Measurements from ENCODE around the gene TENT5C. TPM values are rescaled to one million over a fixed set of nuclear protein-coding genes. Genes with fewer than 3 reads are reported as not detected.

The TENT5C gene
- total RNA-seq, 3 donors from 2014 or later, result 4.0 to 10.2 (median 10.2) TPM

DNA sequence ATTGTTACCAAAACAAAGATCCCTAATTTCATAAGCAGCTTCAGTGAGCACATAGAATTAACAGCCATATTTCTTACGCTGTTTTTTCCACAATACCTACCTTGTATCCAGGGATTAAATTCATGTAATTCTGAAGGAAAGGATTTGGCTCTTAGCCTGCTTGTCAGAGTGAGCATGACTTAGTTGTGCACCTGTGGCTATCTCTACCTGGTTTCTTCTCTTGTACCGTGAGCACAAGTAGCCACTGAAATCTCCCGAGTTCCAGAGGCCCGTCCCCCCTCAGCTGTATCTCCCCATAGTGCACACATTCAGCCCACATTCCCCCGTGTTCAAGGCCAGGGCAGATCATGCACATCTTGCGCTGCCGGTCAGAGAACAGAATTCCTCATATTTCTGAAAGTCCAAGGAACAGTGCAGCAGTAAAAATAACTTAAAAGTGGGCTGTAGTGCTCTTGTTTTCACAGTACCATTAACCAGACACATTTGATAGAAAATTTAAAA is 2.3 kb downstream of the TENT5C start:
- intact Hi-C loops (cut with DNase I; ENCODE audit: low total_unique reads), result no loop called here
- no peaks in the 10 kb centered on the region for H3K27me3 ChIP-seq
- TF ChIP-seq, protein P1, sequence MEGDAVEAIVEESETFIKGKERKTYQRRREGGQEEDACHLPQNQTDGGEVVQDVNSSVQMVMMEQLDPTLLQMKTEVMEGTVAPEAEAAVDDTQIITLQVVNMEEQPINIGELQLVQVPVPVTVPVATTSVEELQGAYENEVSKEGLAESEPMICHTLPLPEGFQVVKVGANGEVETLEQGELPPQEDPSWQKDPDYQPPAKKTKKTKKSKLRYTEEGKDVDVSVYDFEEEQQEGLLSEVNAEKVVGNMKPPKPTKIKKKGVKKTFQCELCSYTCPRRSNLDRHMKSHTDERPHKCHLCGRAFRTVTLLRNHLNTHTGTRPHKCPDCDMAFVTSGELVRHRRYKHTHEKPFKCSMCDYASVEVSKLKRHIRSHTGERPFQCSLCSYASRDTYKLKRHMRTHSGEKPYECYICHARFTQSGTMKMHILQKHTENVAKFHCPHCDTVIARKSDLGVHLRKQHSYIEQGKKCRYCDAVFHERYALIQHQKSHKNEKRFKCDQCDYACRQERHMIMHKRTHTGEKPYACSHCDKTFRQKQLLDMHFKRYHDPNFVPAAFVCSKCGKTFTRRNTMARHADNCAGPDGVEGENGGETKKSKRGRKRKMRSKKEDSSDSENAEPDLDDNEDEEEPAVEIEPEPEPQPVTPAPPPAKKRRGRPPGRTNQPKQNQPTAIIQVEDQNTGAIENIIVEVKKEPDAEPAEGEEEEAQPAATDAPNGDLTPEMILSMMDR (IDR thresholded peaks at IDR 0.05), result no peak
- TF ChIP-seq POLR2A (IDR thresholded peaks at IDR 0.05), result no peak
- H3K36me3 ChIP-seq, result no peaks in the 10 kb centered on the region
- peaks cover 0 to 6% of the 10 kb centered on the region in 2 donors for H3K4me1 ChIP-seq
- peak overlapping the region; percentile 44 to 97 for H3K27ac ChIP-seq
- H3K9me3 ChIP-seq, result no peaks in the 10 kb centered on the region
- peak overlapping the region in 2 of 3 donors; percentile 87 to 93 for H3K4me3 ChIP-seq
- DNase-seq (ENCODE audit: low spot score in 2 of 2), result no peak

DNA sequence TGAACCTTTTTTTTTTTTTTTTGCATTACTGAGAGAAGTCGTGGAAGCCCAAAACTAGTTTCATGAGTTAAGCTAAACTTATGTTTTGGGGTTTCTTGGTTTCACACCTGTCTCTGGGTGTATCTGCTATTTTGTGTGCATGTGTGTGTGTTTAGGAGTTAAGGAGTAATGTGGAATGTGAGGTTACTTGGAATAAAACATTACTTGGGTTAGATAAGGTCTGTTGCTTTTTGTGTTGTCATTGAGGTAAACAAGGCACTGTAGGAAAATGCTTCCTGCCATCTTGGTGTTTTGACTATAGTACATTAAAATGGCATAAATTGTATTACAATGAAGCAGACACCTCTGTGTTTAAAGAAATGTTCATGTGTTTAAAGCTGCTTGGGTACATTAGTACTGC is 2.9 kb downstream of the TENT5C start:
- Histone ChIP-seq H3K36me3 (no peaks in the 10 kb centered on the region), H3K4me3 (no peak overlapping the region), H3K27ac (no peak overlapping the region), H3K4me1 (peaks cover 0 to 6% of the 10 kb centered on the region in 2 donors), H3K9me3 (no peaks in the 10 kb centered on the region), H3K27me3 (no peaks in the 10 kb centered on the region)
- no peak for DNase-seq (ENCODE audit: low spot score in 2 of 2)
- intact Hi-C loops (cut with DNase I; ENCODE audit: low total_unique reads), result no loop called here
- TF ChIP-seq, protein P1 (IDR thresholded peaks at IDR 0.05), result no peak
- no peak for TF ChIP-seq POLR2A (IDR thresholded peaks at IDR 0.05)
- no peak for TF ChIP-seq POLR2AphosphoS5 (IDR thresholded peaks at IDR 0.05)

DNA sequence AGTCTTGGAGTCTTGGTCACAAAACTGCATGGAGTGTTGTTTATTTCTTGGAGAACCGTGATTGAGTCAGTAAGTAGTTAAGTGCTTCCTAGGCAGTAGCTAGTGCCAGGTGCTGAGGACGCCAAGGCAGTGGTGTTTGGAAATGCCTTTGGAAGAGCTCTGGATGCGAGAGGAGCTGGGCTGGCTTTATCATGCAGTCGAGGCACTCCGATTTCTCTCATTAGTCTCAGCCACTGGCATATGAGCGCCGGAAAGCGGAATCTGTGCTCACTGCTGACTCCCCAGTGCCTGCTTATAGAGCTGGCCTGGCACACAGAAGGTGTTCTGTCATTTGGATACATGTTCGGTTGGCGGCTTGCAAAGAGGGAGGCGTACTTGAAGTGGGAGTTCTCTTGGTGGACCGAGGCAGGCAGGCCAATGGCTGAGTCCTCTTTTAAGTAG is 3.6 kb downstream of the TENT5C start:
- DNase-seq (ENCODE audit: low spot score in 2 of 2), result no peak
- no peak overlapping the region for H3K4me3 ChIP-seq
- H3K9me3 ChIP-seq, result no peaks in the 10 kb centered on the region
- no peaks in the 10 kb centered on the region for H3K36me3 ChIP-seq
- H3K27ac ChIP-seq, result peak overlapping the region in 1 of 2 donors; percentile 32
- TF ChIP-seq POLR2AphosphoS5 (IDR thresholded peaks at IDR 0.05) (no peak), POLR2A (IDR thresholded peaks at IDR 0.05) (no peak)
- TF ChIP-seq, protein P1 (IDR thresholded peaks at IDR 0.05), result no peak
- H3K4me1 ChIP-seq, result peaks cover 0 to 6% of the 10 kb centered on the region in 2 donors
- intact Hi-C loops (cut with DNase I; ENCODE audit: low total_unique reads), result no loop called here
- no peaks in the 10 kb centered on the region for H3K27me3 ChIP-seq

DNA sequence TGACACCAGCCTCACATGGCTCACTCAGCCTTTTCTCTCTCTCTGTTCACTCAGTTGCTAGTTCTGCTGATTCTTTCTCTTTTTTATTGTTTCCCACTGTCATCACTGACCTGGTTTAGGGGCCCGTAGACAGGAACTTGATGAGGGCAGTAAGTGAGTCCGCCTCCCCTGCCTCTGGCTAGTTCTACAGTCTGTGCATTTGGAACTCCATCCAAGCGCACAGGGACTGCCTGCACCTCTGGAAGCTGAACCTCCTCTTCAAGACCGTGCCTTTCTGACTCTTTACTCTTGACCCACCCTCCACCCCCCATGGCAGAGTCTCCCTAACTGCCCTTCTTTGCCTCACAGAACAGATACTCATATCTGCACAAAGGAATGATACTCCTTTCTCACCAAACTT is 4.2 kb downstream of the TENT5C start:
- no peak overlapping the region for H3K4me3 ChIP-seq
- TF ChIP-seq POLR2A (IDR thresholded peaks at IDR 0.05), result no peak
- TF ChIP-seq POLR2AphosphoS5 (IDR thresholded peaks at IDR 0.05), result no peak
- TF ChIP-seq, protein P1 (IDR thresholded peaks at IDR 0.05), result no peak
- intact Hi-C loops (cut with DNase I; ENCODE audit: low total_unique reads), result no loop called here
- H3K36me3 ChIP-seq, result no peaks in the 10 kb centered on the region
- no peaks in the 10 kb centered on the region for H3K9me3 ChIP-seq
- DNase-seq (ENCODE audit: low spot score in 2 of 2), result no peak
- H3K4me1 ChIP-seq, result peaks cover 0 to under 1% of the 10 kb centered on the region in 2 donors
- H3K27ac ChIP-seq, result no peak overlapping the region
- H3K27me3 ChIP-seq, result no peaks in the 10 kb centered on the region

DNA sequence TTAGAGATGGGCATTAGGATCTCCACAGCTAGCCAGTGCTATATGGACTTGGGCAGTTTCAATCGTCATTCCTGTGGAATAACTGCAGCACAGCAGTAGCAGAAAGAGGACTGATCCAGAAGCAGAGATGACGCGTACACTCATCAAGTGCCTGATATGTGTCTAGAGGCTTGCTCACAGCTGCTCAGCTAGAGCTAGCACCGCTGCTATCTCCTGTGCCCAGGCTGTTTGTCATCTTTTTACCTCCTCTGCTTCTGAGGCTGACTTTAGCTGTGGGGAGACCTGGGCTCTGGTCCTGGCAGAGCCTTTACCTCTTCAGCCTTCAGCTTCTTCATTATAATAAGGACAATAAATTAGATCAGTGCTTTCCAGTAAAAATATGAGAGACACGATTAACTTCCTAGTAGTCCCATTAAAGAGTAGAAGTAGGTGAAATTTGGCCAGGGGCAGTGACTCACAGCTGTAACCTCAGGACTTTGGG is 5.3 kb downstream of the TENT5C start:
- no peaks in the 10 kb centered on the region for H3K4me1 ChIP-seq
- no peak for TF ChIP-seq POLR2A (IDR thresholded peaks at IDR 0.05)
- TF ChIP-seq, protein P1 (IDR thresholded peaks at IDR 0.05), result no peak
- no peak for TF ChIP-seq POLR2AphosphoS5 (IDR thresholded peaks at IDR 0.05)
- no peaks in the 10 kb centered on the region for H3K36me3 ChIP-seq
- intact Hi-C loops (cut with DNase I; ENCODE audit: low total_unique reads), result no loop called here
- no peaks in the 10 kb centered on the region for H3K9me3 ChIP-seq
- H3K27me3 ChIP-seq, result no peaks in the 10 kb centered on the region
- no peak for DNase-seq (ENCODE audit: low spot score in 2 of 2)
- H3K27ac ChIP-seq, result no peak overlapping the region
- no peak overlapping the region for H3K4me3 ChIP-seq

All from breast epithelium (tissue), 4 donors.